Measurements from ENCODE around the gene XPA.
A peak's percentile ranks its signal among the peaks of the same experiment; 100 is the strongest.
"Not testable (repeated sequence)": the region's sequence is repeated elsewhere in the genome, so short reads cannot be mapped to it uniquely, and the experiment has no call there.

Gene XPA

DNA sequence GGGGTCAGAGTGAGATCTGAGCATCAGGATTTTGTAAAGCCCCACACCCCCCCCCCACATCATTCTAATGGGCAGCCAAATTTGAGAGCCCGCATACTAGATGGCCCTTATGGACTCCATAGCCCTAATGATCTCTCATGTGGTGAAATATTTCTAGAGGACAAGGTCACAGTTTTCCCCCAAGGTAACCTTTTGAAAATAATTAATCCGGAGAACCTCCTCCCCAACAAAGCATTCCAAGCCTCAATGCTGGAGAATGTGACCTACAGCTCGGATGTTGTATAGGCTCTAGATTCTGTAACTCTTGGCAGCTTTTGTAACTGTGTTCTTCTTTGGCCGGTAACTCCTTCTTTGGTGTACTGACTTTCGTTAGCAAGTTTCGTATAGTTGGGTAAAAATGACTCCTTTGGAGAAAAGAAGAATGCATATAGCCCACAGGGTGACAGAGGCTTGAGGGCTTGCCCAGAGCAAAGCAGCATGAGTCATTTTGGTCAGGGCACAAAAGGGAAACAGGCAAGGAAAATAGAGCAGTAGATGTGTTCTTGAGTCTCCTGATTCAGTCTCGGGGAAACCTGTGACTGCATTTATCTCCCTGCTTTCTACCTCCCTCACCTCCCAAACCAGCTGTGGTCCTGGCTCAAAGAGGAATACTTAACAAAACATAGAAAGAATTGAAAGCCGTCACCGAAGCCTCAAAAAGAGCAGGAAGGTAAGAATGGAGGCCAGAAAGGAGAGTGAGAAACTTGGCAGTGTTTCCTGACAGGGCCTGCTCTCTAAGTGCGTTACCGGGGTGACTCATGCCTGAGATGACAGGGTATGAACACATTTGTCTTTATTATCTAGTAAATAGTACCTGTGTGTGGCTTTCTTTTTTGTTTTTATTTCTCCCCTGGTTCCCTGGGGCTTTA is 6.6 kb upstream of the XPA start:
- peak; percentile 94 for DNase-seq (ENCODE audit: low spot score)

GRCh38 chr9:97699824-97700223 is 2.7 kb upstream of the XPA start:
- not testable (repeated sequence) for DNase-seq (ENCODE audit: low spot score)

DNA sequence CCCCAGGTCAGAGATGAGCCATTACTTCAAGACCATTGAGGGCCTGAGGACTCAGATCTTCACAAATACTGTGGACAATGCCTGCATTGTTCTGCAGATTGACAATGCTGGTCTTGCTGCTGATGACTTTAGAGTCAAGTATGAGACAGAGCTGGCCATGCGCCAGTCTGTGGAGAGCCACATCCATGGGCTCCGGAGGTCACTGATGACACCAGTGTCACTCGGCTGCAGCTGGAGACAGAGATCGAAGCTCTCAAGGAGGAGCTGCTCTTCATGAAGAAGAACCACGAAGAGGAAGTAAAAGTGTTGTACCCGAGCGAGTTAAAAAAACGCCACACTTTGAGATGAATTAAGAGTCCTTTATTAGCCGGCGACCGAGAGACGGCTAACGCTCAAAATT is 2.1 kb upstream of the XPA start:
- peak; percentile 63 for DNase-seq (ENCODE audit: low spot score)

DNA sequence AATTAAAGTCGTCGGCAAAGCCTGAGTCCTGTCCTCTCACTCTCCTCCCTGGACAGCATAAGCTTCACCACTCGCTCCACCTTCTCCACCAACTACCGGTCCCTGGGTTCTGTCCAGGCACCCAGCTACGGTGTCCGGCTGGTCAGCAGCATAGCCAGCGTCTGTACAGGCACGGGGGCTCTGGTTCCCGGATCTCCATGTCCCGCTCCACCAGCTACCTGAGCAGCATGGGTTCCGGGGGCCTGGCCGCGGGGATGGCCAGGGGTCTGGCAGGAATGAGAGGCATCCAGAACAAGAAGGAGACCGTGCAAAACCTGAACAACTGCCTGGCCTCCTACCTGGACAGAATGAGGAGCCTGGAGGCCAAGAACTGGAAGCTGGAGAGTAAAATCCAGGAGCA is 1.7 kb upstream of the XPA start:
- DNase-seq (ENCODE audit: low spot score), result no peak

DNA sequence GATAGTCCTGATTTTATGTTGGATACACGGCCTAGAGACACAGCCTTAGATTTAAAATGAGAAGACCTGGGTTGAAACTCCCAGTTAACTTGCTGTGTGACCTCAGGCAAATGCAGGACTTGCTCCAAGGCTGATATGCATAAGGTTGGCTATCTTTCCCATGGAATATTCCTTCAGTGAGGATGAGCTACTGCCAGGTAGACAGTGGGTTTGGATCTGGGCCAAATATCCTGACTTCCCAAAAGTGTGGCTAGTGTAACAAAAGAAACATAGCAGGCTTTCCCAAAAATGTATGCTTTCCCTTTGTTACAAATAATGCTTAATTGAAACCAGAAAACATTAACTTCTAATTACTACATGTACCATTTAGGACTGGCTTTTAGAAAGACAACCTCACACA is 697 bp upstream of the XPA start:
- no peak for DNase-seq (ENCODE audit: low spot score)

GRCh38 chr9:97695995-97696802 is 941 bp downstream of the XPA start:
- peak; percentile 52 for DNase-seq (ENCODE audit: low spot score)

GRCh38 chr9:97695390-97695789 is 1.8 kb downstream of the XPA start:
- DNase-seq (ENCODE audit: low spot score), result no peak

- DNase-seq (ENCODE audit: low spot score), result no peak
Observed at GRCh38 chr9:97694769-97695168, 2.4 kb downstream of the XPA start.

DNA sequence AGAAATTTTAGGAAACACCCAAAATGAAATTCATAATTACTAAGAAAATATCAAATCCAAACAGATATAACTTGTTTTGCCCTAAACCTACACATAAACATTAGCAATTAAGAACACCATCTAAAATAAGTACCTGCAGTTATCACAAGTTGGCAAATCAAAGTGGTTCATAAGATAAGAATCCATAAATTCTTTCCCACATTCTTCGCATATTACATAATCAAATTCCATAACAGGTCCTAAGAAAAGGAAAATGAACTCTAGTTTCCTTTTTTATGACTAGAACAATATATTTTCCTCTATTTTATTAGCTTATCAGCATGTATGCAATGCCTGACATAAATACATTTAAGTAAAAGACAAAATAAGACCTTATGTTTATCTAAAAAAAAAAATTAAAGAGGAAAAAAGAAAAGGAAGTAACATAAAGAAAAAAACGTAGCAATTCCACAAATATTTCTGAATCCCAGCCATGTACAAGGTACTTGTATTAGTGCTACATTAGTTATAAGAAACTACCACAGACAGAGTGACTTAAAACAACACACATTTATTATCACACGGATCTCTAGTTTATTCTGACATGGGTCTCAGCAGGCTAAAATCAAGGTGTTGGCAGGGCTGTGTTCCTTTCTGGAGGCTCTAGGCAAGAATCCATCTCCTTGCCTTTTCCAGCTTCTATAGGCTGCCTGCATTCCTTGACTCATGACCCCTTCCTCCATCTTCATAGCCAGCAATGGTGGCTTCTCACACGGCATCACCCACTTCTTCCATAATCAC is 7.5 kb downstream of the XPA start:
- DNase-seq (ENCODE audit: low spot score), result peak; percentile 26

DNA sequence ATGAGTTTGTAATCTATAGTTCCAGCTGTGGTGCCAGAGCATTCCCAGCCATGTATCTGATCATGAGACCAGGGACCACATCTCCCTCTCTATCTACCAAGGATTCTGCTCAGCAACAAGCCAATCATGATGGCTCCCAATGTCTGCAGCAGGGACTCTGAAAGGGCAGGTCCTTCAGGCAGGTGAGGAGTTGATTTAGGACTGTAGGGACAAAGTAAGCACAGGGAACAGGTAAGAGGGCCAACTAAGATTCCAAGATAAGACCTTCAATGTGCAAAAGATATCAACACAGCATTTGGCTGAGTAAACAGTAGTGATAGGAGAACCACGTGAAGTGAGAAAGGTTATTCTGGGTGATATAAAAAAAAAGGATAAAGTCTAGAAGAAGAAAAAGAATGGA is 8.5 kb downstream of the XPA start:
- DNase-seq (ENCODE audit: low spot score), result no peak

DNA sequence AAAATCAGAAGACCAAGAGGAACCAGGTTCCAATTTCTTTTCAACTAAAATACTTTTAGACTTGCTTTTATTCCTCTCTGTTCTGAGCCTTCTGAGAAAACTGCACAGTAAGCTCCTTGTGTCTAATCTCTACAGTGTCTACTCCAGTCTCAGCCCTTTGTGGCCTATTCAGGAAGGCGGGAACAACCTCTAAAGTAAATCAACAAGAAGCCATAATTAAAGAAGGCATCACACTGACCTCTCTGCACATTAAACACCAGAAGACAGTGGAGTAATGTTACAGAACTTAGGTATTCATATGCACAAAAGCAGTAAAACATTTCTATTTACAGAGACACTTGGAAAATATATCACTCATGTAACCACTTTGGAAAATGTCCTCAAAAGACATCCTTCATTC is 14.9 kb downstream of the XPA start:
- no peak for DNase-seq (ENCODE audit: low spot score)

DNA sequence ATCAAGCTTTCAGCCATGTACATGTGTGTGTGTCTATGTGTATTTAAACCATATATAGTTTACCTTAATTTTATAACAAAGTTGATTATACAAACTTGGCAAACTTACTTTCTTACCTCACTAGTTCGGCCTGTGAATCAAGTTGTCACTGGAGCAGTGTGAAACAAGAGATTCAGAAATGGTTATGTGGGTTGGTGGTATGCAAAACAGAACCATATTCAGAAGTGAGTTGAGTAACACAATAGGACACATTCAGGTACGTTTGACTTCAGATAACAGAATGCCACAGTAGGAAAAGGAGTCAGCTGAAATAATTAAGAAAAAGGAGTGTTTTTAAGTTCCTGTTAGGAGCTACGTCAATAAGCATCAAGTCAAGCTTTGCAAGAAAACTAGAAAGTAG is 21.5 kb downstream of the XPA start:
- no peak for DNase-seq (ENCODE audit: low spot score)

DNA sequence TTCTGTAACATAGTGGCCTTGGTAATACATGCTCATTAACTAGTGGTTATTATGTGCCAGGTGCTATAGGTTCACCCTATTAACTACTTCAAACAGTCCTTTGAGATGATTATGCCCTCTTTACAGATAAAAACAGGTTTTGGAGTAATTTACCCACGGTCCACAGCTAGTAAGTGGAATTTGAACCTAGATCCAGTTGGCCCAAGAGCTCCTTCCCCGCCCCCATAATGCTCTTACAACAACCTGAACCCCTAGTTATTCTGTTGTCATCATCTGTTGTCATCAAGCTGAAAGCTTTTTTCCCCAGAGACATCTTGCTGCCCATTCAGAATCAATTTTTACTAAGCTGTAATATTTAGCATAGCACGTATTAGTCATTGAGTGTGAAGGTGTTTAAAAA is 23.2 kb downstream of the XPA start:
- no peak for DNase-seq (ENCODE audit: low spot score)

GRCh38 chr9:97672403-97672802 is 24.7 kb downstream of the XPA start:
- DNase-seq (ENCODE audit: low spot score), result no peak

DNA sequence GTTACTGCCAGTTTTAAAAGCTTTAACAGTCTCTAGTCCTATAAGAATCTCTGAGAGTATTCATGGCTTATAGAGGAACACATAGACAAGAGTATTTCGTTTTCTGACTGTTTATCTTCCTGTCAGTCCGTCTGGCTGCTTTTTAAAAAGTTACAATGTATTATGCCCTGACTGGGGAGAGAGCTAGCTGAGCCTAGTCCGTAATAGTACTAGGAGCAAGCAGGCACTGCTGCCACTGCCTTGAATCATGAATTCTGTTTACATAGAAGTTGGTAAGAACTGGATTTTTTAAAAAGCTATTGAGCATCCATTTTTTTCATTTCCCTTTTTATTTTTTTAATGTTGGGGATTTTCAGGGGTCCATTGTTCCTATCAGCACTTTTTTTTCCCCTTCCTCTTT is 26.6 kb downstream of the XPA start:
- DNase-seq (ENCODE audit: low spot score), result no peak

DNA sequence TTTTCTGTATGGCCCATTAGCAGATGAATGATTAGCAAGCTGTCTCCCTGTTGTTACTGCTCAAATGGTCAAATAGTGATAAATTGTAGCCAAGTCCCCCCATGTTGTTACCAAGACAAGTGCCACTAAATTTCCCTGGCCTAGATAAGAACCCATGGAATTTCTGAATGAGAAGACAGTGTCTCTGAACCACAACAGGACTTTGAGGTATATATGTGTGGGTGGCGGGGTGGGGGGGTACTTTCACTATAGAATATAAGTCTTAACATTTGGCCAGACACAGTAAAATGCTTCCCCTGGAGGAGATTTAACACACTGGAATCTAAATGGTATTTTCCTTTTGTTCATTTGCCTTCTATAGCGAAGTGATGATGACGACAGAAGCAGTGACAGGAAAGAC is 28.7 kb downstream of the XPA start:
- DNase-seq (ENCODE audit: low spot score), result no peak

GRCh38 chr9:97666907-97667686 is 30.0 kb downstream of the XPA start:
- no peak for DNase-seq (ENCODE audit: low spot score)

- DNase-seq (ENCODE audit: low spot score), result no peak
Observed at GRCh38 chr9:97665742-97666141, 31.4 kb downstream of the XPA start.

GRCh38 chr9:97660847-97661246 is 36.3 kb downstream of the XPA start:
- DNase-seq (ENCODE audit: low spot score), result no peak

DNA sequence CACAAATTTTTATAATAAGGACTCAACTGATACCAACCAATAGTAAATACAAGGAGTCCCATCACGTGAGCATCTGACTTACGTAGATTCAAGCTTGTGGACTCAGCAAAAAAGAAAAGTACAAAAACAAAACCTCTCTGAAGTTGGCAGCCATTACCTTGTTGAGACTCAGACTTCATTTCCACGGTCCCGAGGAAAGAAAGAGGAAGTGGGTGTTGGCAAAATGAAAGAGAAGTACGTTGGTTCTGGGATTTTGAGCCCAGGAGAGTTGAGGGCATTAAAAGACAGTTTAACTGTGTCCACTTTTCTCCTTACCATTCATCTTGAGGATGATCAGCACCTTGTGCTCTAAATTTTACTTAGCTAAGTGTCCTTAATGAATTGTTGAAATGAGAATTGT is 36.8 kb downstream of the XPA start:
- DNase-seq (ENCODE audit: low spot score), result no peak

DNA sequence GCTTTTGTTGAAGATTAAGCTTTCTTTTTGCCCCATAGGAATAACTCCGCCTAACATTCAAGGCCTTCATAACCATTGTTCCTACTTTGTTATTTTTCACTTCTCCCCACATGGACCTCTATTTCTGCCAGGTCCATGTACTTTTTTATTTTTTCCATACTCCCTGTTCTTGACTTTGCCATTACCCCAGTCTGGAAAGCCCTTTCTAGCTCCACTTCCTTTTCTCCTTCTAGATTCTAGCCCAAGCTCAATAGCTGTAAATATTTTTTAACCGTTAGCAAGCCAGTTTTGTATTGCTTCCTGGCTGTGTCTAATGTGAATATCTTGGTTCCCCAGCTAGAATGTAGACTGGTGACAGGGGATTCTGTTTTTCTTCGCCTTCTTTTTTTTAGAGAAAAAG is 37.4 kb downstream of the XPA start:
- no peak for DNase-seq (ENCODE audit: low spot score)

DNA sequence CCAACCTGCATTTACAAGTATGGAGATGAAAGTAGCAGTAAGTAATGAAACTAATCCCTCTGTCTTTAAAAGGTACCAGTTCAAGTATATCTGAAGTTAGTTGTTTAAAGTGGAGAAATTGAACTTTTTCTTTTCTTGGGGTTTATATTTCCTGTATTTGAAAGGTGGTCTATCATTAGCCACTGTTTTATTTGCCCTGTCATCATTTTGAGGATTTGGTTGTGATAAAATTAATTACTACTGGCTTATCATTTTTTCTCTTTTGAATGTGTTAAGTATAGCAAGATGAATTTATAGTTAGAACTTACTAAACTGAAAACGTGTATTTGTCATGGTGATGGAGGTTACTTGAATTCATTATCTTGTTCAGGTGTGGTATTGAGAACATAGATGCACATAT is 38.4 kb downstream of the XPA start:
- no peak for DNase-seq (ENCODE audit: low spot score)
